ENCODE measurements around the gene ERC1. TPM values are rescaled to one million over a fixed set of nuclear protein-coding genes. Genes with fewer than 3 reads are reported as not detected.

The ERC1 gene
- polyA plus RNA-seq, 2 of the 4 experiments (the other 2 are of a cell fraction) = 14.2 to 20.9 TPM

GRCh38 chr12:1284611-1285010, 293.6 kb downstream of the ERC1 start:
- 96% methylated on average over 4 of the region's 4 CpGs for WGBS (ENCODE audit: missing lambda C conversion rate)
- no peak for TF ChIP-seq TFCP2L1 (CRISPR knock-in tag; IDR thresholded peaks at IDR 0.05)
- TF ChIP-seq ATOH8 (CRISPR knock-in tag; IDR thresholded peaks at IDR 0.05; ENCODE audit: low read depth) = no peak
- no peak for TF ChIP-seq ZC3H11A (IDR thresholded peaks at IDR 0.05)
- no peak overlapping the region for H3K27ac ChIP-seq
- no peaks in the 10 kb centered on the region for H3K9me3 ChIP-seq
- no peaks in the 10 kb centered on the region for H3K4me1 ChIP-seq
- ChIA-PET CTCF (interaction anchor here (0.8 kb wide), 1 partner anchor 8 kb away, joined by 3 read pairs; no protein-coding TSS in a partner anchor), POLR2A (no interaction called here)
- H3K4me3 ChIP-seq = no peak overlapping the region
- no peak for DNase-seq (ENCODE audit: low read depth in 1 of 2, low spot score in 1 of 2)
- no peak for FAIRE-seq
- no peak for ATAC-seq
- no peak overlapping the region for H3K4me2 ChIP-seq

- ChIA-PET CTCF (interaction anchor here (1.1 to 1.2 kb wide), 3 partner anchors 9 to 97 kb away, joined by 3 to 5 read pairs (median 3); no protein-coding TSS in a partner anchor), POLR2A (no interaction called here)
- DNase-seq (ENCODE audit: low read depth in 1 of 2, low spot score in 1 of 2) (no peak), ATAC-seq (no peak), FAIRE-seq (no peak)
- Histone ChIP-seq H3K9me3 (no peaks in the 10 kb centered on the region), H3K4me2 (no peak overlapping the region), H3K27ac (no peak overlapping the region), H3K4me3 (no peak overlapping the region), H3K4me1 (no peaks in the 10 kb centered on the region)
- TF ChIP-seq ZC3H11A (IDR thresholded peaks at IDR 0.05) (no peak), RNF2 (IDR thresholded peaks at IDR 0.05; ENCODE audit: borderline replicate concordance, low read depth) (no peak), PBX3 (IDR thresholded peaks at IDR 0.05) (no peak), ESRRA (IDR thresholded peaks at IDR 0.05; ENCODE audit: borderline replicate concordance, low read length) (no peak), RARB (CRISPR knock-in tag; IDR thresholded peaks at IDR 0.05) (no peak), HES2 (IDR thresholded peaks at IDR 0.05) (no peak), E2F6 (IDR thresholded peaks at IDR 0.05; ENCODE audit: borderline replicate concordance, low read depth) (no peak), CHD4 (IDR thresholded peaks at IDR 0.05; ENCODE audit: borderline replicate concordance) (no peak), ZFP36 (IDR thresholded peaks at IDR 0.05; ENCODE audit: borderline replicate concordance, partially characterized antibody) (no peak), JUNB (IDR thresholded peaks at IDR 0.05) (no peak), CEBPB (IDR thresholded peaks at IDR 0.05) (no peak), PHF8 (IDR thresholded peaks at IDR 0.05; ENCODE audit: borderline replicate concordance, low read depth) (no peak), KDM1A (IDR thresholded peaks at IDR 0.05; ENCODE audit: low read depth) (no peak), HOXA7 (CRISPR knock-in tag; IDR thresholded peaks at IDR 0.05) (no peak), HMGXB4 (CRISPR knock-in tag; IDR thresholded peaks at IDR 0.05; ENCODE audit: borderline replicate concordance) (no peak), HDAC2 (IDR thresholded peaks at IDR 0.05) (no peak), ZSCAN20 (CRISPR knock-in tag; IDR thresholded peaks at IDR 0.05) (no peak), EHMT2 (IDR thresholded peaks at IDR 0.05; ENCODE audit: low read depth) (no peak), MYC (IDR thresholded peaks at IDR 0.05; ENCODE audit: borderline replicate concordance, low read length) (no peak)
- 94% methylated on average over 3 of the region's 3 CpGs for WGBS (ENCODE audit: missing lambda C conversion rate)
These were observed 296.5 kb downstream of the ERC1 start for GRCh38 chr12:1287446-1287975.
